GM03348 (cell line): Measurements from ENCODE around the gene WDR86.

Source experiments
- DNase-seq: peaks from one replicate; pipeline ENCODE4 v3.0.0; 2012; ENCODE audit warnings: low spot score

WDR86 gene

DNA sequence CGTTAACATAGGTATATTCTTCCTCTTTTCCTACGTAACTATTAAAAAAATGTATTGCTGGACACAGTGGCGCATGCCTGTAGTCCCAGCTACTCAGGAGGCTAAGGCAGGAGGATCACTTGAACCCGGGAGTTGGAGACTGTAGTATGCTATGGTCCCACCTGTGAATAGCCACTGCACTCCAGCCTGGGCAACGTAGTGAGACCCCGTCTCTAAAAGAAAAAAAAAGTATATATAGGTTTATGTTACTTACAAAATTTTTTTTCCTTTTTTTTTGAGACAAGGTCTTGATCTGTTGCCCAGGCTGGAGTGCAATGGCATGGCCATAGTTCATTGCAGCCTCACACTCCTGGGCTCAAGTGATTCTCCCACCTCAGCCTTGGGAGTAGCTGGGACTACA is 62.6 kb downstream of the WDR86 start:
- DNase-seq: no peak

DNA sequence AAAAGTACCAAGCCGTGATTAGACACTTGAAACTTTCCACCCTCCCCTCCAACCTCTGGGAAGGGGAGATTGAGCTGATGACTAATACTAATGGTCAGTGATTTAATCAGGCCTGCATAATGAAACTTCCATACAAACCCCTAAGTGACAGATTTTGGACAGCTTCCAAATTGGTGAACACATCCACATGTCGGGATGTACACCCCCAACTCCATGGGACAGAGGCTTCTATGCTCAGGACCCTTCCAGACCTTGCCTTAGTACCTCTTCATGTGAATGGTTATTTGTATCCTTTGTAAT is 63.4 kb downstream of the WDR86 start:
- DNase-seq: no peak

DNA sequence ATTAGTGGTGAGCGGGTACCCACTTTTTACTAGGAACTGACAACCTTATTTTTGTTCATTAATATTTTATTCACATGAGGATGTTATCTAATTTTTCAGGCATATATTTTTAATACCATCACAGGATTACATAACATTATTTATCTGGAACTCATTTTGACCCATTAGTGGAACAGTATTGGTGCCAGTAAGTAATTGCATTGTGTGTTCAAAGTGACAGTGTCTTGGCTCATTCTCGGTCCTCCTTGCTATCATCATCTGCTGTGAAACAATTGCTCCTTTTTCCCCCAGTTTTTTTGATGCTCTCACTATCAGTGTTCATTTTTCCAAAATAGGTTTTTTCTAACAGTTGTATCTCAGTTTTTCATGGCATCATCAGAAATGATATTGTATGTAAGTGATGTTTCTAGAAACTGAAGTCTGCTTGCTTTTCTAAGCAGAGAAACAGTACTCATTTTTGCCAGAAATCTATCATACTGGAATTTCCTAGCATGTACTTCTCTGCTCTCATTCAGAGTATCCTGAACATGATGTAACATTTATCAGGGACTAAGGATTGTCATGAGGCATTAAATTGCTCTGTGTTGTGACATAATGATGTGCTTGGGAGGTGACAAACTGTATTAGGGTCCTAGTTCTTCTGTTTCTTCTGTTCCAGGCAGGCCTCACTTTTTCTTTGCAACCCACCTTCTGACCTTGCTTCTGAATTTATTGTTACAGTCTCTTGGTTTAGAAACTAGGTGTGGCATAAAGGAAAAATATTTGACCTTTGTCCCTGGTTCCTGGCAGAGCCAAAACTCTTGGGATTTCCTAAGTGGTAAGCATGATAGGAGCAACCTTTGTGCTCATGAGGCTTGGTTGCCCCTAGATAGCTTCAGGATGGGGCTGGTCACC is 64.0 kb downstream of the WDR86 start:
- DNase-seq: no peak

DNA sequence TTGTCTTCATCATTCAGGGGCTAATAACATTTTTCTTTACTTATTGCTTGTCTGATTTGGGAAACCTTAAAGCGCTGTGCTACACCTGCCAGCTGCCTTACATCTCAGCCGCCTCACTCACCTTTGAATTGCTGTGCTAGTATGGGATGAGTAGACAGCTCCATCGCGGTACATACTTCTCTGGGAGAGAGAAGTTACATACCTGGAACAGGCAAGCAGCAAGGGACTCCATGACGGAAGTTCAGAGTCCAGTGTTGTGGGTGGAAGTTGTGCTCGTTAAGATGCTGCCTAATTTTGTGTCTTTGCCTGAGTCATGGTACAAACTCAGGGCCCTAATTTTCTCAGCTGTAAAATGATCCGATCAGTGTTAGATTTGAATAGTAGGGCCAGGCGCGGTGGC is 66.3 kb downstream of the WDR86 start:
- DNase-seq: no peak

DNA sequence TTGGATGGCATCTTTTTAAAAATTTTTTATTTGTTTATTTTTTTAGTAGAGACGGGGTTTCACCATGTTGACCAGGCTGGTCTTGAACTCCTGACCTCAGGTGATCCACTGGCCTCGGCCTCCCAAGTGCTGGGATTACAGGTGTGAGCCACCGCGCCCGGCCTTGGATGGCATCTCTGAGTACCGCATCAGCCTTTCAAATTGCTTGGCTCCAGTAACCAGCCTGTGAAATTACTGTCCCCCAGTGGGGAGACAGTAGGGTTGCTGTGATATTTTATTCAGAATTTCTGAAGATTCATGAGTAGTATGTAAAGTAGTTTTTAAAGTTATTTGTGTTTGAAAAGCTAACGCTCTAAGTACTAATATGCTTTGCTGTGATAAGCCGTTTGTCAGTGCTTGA is 67.0 kb downstream of the WDR86 start:
- DNase-seq: no peak

DNA sequence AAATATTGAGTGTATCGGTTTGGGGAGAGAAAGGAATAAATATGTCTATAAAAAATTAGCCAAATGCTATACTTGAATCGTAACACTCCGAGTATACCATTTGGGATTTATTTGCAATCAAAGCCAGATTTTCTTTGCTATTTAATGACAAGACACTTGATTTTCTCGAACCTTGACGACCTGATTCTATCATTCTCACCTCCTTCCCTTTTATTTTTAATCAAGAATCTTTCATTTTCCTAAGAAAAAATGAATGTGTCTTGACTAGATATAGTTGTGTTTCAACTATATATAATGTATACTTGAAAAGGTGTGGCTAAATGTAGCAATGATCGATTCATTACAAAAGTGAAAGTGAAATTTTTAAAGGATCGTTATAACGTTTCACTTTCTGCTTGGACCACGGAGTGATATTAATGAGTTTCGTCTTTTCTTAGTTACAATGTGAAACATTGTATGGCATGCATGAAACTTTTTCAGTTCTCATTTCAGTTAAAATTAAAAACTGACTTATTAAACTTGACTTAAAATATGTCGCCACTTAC is 67.7 kb downstream of the WDR86 start:
- DNase-seq: no peak

DNA sequence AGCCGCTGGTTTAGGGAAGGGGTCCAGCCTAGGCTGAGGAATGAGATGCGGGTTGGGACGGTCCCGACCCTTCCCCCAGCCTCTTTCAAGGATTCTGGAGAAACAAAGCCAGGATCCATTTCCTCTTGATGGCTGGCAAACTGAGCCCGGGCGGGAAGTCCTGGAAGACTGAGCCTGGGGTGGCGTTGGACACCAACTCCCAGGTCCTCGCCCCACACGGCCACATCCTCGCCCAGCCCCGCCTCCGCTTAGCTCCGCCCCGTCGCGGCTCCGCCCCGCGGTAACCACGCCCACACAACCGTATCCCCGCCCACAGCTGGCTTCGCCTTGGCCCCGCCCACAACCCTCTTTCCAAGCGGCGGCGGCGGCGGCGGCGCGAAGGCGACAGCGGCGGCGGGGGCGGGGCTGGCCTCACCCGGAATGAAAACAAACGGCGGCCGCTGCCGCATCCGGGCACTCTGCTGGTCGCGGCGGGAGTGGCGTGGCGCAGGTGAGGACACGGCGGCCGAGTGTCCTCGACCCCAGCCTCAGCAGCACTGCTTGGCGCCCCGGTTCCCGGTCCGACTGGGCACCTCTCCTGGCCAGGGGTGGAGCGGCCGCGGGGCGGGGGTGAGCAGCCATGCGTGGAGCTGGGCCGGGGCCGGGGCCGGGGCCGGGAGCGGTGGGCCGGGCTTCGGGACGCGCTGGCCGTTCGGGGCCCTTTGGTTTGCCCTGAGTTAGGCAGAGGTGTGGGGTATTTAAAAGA is 68.3 kb downstream of the WDR86 start, which contains the start of gene NUB1:
TSS of gene NUB1 (plus strand) at position 456 of the 745 bp plus-strand sequence. CDS start 3,538 bp downstream, outside the sequence.
- DNase-seq: peak; percentile 98

DNA sequence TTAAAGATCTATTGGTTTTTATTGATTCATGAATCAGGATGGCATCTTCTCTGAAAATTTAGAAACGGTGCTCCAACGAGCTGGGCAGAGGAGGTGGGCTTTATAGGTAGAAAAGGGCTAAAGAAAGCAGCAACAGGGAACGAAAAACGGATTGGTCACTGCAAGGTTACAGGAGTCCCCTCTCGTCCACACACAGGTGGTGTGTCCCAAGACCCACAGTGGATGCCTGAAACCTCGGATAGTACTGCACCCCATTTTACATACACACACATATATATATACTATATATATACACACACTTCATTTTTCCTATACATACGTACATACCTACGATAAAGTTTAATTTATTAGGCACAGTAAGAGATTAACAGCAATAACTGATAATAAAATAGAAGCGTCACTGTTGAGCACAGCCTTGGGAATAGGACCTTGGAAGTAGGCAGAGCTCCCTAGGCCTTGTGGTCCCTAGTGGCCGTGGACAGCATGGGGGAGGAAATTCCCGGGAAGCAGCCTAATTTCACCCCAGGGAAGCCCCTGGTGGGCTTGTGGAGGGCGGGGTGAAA is 69.0 kb downstream of the WDR86 start:
- DNase-seq: no peak

DNA sequence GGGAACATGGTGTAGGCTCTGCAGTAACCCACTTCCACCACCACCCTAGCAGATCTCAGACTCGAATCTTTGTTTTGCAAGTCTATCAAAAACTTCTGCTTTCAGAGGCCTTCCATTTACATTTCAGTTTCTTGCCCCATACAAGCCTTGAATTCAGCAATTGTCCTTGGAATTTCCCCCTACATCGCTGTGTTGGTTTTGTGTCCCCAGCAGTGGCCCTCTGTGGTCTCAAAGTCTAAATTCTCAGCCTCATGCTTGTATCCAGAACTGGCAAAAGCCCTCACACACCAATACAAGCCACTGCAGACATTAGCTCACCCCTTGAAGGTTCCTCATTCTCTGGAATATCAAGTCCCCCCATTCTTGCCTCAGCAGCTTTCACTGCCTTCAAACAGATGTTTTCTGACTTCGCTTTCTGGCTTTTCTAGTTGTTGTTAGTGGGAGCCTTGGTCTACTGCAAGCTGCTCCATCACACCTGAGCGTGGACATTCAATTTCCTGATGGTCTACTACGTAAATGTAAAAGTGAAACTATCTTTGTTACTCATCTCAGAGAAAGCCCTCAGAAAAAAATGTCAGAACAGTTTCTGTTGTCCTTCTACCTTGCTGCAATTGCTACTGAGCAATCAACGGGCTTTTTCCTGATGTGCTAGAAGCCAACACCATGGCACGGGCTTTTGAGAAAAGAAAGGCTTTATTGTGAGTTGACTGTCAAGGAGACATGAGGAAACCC is 70.0 kb downstream of the WDR86 start:
- DNase-seq: no peak

DNA sequence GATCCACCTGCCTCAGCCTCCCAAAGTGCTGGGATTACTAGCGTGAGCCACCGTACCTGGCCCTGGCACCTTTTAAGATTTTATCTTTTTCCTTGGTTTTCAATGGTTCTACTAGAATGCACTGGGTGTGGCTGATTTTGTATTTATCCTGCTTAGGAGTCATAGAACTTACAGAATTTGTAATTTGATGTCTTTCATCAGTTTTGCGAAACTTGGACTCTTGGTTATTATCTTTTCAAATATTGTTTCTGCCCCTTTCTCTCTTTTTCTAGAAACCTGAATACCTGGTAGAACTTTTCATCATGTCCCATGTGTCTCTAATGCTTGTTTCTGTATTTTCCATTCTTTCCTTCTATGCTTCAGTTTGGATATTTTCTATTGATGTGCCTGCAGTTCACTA is 71.0 kb downstream of the WDR86 start:
- DNase-seq: no peak

DNA sequence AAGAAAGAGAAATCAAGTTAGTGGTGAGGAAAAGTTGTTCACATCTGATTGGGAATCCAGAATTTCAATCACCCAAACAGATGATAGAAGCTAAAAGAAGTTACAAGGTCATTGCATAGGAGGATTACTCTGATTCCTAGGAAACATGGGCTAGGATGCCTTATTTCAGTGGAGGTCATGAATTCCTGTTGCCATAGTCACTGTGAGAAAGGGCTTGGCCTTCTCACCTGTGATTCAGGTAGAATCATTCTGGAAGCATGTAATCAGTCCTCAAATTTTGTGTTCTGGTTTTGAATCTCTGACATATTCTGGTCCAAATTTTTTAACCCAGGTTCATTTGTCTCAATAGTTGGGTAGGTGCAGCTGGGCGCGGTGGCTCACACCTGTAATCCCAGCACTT is 72.5 kb downstream of the WDR86 start:
- no peak for DNase-seq

DNA sequence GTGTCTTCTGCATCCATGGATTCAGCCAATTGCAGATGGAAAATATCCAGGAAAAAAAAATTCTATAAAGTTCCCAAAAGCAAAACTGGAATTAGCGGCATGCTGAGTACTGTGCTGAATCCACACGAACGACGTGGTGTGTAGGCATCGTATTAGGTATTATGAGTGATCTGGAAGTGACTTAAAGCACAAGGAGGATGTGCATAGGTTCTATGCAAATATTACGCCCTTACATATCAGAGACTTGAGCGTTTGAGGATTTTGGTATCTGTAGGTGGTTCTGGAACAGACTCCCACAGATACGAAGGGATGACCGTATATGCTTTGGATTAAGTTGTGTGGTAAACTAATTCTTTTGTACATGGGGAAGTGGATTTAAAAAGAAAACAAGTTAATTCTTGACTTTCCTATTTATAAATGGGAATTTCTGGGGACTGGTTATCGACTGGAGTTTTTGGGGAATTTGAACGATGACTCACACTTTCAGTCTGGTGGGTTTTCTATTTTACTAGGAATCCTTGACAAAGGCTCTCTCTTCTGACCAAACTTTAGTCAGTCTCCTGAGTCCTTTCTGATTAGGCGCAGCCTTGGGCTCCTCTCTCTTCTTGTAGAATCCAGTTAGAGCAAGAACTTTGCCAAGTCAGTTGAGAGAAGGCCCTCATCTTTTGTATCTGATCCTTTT is 73.7 kb downstream of the WDR86 start:
- no peak for DNase-seq

DNA sequence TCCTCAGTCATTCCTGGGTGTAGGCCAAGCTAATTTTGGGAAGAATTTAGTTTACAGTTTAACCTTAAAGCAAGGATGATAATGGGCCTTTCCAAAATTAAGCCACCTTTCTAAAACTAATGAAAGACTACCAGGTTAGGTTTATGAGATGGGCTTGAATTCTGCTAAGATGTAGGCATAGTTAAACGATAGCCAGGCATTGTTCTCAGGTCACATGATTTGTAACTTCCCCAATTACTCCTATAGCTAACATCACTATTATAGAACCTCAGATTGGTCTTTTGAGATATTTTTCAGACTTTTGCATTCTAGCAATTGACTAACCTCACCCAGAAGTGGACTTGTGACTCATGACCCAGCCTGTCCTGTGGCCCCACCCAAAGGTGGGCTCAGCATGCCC is 75.2 kb downstream of the WDR86 start:
- DNase-seq: no peak
